PFSK-1 (cell line): ENCODE measurements around the gene HSPD1.

ENCODE experiments used
- FOXP2 ChIP-seq: optimal IDR thresholded peaks from 2 replicates; pipeline ENCODE3; 2011; ENCODE audit warnings: borderline replicate concordance, control low read depth, inconsistent platforms; ENCODE audit not compliant: insufficient read depth; ENCODE audit errors: extremely low read length, extremely low read depth
- POLR2AphosphoS5 ChIP-seq: IDR thresholded peaks from 2 replicates; pipeline ENCODE4 v1.6.1; 2012; ENCODE audit warnings: low read depth, mild to moderate bottlenecking, control low read depth, low read length, moderate library complexity
- SIN3A ChIP-seq: IDR thresholded peaks from 2 replicates; pipeline ENCODE4 v1.6.1; 2012; ENCODE audit warnings: mild to moderate bottlenecking, low read length, moderate library complexity, borderline replicate concordance; ENCODE audit not compliant: insufficient read depth
- TAF1 ChIP-seq: IDR thresholded peaks from 2 replicates; pipeline ENCODE4 v1.6.1; 2012; ENCODE audit warnings: low read length, control low read depth, borderline replicate concordance; ENCODE audit not compliant: insufficient read depth
- TF ChIP-seq, protein P1 (sequence below), 2 experiments: IDR thresholded peaks; 2 replicates each; pipeline versions ENCODE4 v1.6.1 to v1.8.0; 2011 to 2012; ENCODE audit warnings: low read depth in 2 of 2, low read length in 2 of 2, control low read depth in 1 of 2, inconsistent platforms in 1 of 2, mild to moderate bottlenecking in 1 of 2, moderate library complexity in 1 of 2; ENCODE audit not compliant: insufficient read depth in 1 of 2

Gene HSPD1

DNA sequence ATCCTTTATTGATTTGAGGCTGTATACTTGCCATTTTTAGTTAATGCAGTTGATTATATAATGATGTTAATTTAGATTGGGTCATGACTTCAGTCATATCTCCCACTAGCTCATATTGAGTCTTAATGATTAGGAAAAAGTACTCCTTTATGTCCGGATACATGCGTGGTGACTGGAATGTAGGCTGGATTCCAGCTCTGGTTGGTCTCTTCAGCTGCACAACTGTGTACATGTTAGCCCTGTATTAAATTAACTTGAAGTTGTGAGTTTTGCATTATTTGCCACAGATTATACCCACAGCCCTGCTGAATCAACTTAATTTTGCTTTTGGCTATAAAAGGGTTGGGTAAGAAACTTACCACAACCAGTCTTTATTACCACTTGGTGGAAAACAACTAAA is 38.8 kb upstream of the HSPD1 start:
- TF ChIP-seq FOXP2: no peak
- TF ChIP-seq, protein P1, sequence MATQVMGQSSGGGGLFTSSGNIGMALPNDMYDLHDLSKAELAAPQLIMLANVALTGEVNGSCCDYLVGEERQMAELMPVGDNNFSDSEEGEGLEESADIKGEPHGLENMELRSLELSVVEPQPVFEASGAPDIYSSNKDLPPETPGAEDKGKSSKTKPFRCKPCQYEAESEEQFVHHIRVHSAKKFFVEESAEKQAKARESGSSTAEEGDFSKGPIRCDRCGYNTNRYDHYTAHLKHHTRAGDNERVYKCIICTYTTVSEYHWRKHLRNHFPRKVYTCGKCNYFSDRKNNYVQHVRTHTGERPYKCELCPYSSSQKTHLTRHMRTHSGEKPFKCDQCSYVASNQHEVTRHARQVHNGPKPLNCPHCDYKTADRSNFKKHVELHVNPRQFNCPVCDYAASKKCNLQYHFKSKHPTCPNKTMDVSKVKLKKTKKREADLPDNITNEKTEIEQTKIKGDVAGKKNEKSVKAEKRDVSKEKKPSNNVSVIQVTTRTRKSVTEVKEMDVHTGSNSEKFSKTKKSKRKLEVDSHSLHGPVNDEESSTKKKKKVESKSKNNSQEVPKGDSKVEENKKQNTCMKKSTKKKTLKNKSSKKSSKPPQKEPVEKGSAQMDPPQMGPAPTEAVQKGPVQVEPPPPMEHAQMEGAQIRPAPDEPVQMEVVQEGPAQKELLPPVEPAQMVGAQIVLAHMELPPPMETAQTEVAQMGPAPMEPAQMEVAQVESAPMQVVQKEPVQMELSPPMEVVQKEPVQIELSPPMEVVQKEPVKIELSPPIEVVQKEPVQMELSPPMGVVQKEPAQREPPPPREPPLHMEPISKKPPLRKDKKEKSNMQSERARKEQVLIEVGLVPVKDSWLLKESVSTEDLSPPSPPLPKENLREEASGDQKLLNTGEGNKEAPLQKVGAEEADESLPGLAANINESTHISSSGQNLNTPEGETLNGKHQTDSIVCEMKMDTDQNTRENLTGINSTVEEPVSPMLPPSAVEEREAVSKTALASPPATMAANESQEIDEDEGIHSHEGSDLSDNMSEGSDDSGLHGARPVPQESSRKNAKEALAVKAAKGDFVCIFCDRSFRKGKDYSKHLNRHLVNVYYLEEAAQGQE (IDR thresholded peaks at IDR 0.05; ENCODE audit: insufficient read depth in 1 of 2, low read depth in 2 of 2, low read length in 2 of 2): no peak

DNA sequence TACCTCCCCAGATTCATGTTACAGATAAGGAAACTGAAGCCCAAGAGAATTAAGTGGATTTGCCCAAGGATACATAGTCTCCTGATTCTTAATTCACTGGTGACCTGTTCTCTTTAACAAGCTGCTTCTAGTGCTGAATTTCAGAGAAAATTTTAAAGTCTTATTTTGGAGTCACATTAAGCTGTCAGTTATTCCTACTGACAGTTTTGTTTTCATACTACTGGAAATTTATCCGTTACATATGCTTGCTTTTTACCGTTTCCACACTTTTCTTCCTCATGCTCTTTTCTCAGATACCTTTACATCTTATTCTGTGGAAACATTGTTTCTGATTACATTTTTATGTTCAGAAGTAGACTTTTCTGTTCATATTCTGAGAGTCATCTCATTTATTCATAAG is 17.5 kb upstream of the HSPD1 start:
- TF ChIP-seq POLR2AphosphoS5 (no peak), TAF1 (no peak), SIN3A (no peak), FOXP2 (no peak)
- TF ChIP-seq, protein P1 (IDR thresholded peaks at IDR 0.05; ENCODE audit: insufficient read depth in 1 of 2, low read depth in 2 of 2, low read length in 2 of 2): no peak

DNA sequence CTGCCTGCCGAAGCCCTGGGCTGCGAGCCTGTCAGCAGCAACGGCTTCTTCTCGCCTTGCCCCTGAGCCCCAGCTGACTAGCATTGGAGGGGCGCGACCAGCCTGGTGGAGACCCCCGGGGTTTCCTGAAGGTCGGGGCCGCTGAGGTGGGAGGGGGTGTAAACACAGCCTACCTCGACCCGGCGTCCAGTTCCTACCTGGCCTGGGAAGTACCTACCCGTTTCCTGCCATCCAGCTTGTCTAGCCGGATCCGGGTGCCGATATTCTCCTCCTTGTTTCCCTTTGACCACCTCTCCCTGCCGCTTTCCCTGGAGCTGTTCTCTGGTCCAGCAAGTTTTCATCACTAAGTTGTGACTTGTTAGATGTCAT is 16.7 kb upstream of the HSPD1 start:
- TF ChIP-seq POLR2AphosphoS5: no peak
- TF ChIP-seq, protein P1 (IDR thresholded peaks at IDR 0.05; ENCODE audit: insufficient read depth in 1 of 2, low read depth in 2 of 2, low read length in 2 of 2): 0 out of 4 replicates have a peak, but pooled peaks of 1 of the 2 experiments have one; percentile 14

DNA sequence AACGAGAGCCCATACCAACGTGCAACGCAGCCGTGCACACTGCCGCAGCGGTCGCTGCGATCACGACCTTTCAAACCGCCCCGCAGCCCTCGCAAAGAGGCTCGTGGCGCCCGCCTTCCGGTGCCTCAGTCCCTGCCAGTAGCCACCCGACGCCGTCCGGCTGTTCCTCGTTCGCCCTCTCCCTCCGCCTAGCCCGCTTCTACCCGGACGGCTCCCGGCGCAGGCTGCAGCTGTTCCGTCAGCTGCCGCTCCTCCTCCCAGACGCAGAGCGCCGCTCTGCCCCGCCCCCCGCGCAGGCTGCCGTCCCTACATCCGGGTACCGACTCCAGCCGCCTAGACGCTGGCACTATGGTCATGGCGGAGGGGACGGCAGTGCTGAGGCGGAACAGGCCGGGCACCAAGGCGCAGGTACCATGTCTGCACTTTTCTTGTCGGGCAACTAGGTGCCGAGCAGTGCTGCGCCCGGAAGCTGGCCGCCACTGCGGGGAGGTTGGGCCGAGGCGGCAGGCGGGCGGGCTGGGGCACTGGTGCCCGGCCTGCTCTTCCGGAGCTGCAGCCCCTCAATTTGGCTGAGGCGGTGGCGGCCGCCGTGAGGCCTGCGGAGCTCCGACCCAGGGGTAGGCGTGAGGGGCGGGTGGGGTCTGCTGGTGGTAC is 16.2 kb upstream of the HSPD1 start, which contains the start of gene MOB4:
MOB4 (plus strand) TSS at position 328 of the 654 bp plus-strand sequence; CDS start at position 349, 21 bp downstream.
- TF ChIP-seq TAF1 (peak; percentile 80; the same call in 1 of the 2 replicates), FOXP2 (peak; percentile 98), SIN3A (no peak), POLR2AphosphoS5 (peak; percentile 97)
- TF ChIP-seq, protein P1 (IDR thresholded peaks at IDR 0.05; ENCODE audit: insufficient read depth in 1 of 2, low read depth in 2 of 2, low read length in 2 of 2): peak; percentile 32 to 34; a peak in 1 of 4 replicates

DNA sequence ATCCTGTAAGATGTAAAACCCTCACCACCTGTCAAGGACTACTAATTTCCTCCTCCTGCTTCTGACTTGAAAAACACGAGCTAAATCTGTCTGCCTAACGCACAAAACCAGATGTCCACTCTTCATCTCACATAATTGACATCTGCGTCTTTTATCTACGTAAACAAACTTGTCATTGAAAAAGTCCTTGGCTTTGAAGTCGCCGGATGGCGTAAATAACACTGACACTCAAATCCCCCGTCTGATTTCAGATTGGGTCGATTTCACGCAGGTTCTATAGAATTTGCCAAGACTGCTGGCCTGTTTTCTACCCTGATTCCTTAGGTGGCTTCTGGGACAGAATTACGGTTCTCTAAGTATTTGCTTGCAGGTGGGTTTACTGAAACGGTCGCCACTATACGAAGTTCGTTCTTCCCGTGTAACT is 15.7 kb upstream of the HSPD1 start:
- TF ChIP-seq, protein P1 (IDR thresholded peaks at IDR 0.05; ENCODE audit: insufficient read depth in 1 of 2, low read depth in 2 of 2, low read length in 2 of 2): no peak
- TF ChIP-seq POLR2AphosphoS5 (no peak), FOXP2 (no peak), SIN3A (no peak), TAF1 (no peak)
